GM20000 (cell line): ENCODE results near the gene RHCG.

Experiments
- DNase-seq: peaks from one replicate; pipeline ENCODE4 v3.0.0; 2012; ENCODE audit warnings: low spot score
- CTCF ChIP-seq: IDR thresholded peaks from 2 replicates; pipeline ENCODE4 v1.5.1; 2012; ENCODE audit warnings: mild to moderate bottlenecking, control low read depth; ENCODE audit errors: extremely low read depth, missing control alignments

Gene RHCG

GRCh38 chr15:89494031-89494430, 2.4 kb downstream of the RHCG start:
- DNase-seq: no peak
- no peak for TF ChIP-seq CTCF

GRCh38 chr15:89492934-89493631, 3.3 kb downstream of the RHCG start:
- TF ChIP-seq CTCF: no peak
- DNase-seq: no peak

- TF ChIP-seq CTCF: peak; percentile 37
- no peak for DNase-seq
Observed at GRCh38 chr15:89492111-89492641, 4.2 kb downstream of the RHCG start.

GRCh38 chr15:89490814-89491315, 5.5 kb downstream of the RHCG start:
- no peak for DNase-seq
- TF ChIP-seq CTCF: no peak

- DNase-seq: no peak
- no peak for TF ChIP-seq CTCF
Observed at GRCh38 chr15:89490081-89490813, 6.1 kb downstream of the RHCG start.

GRCh38 chr15:89489376-89489775, 7.0 kb downstream of the RHCG start:
- DNase-seq: no peak
- TF ChIP-seq CTCF: no peak

- TF ChIP-seq CTCF: no peak
Observed at GRCh38 chr15:89487791-89488190, 8.6 kb downstream of the RHCG start.

More at GRCh38 chr15:89487791-89488190, 8.6 kb downstream of the RHCG start:
- DNase-seq: no peak
